DND-41 (cell line): ENCODE measurements around the gene TOGARAM2.

Experiments
- ATAC-seq: fragments of 200-7000 bp; cut with Tn5 transposase; 3 replicates; pipeline ENCODE4 v1.9.1; 2021; ENCODE audit warnings: low read depth; ENCODE audit not compliant: insufficient read depth
- DNase-seq: peaks from one replicate; pipeline ENCODE4 v3.0.0-alpha.2; 2020
- H2AFZ ChIP-seq: 2 replicates; pipeline ENCODE4 v1.6.0; 2012; ENCODE audit warnings: low read depth, low read length
- H3K27ac ChIP-seq: 2 replicates; pipeline ENCODE4 v1.5.1; 2012; ENCODE audit warnings: low read length, inconsistent platforms
- H3K27me3 ChIP-seq: fragments of 200-600 bp; sonication (generic); 2 replicates; pipeline ENCODE4 v1.6.0; 2012; ENCODE audit warnings: low read length, mild to moderate bottlenecking, inconsistent platforms; ENCODE audit not compliant: insufficient read depth, poor library complexity
- H3K36me3 ChIP-seq: 2 replicates; pipeline ENCODE4 v1.5.1; 2012; ENCODE audit warnings: low read length, inconsistent platforms; ENCODE audit not compliant: insufficient read depth
- H3K4me1 ChIP-seq: 2 replicates; pipeline ENCODE4 v1.5.1; 2012; ENCODE audit warnings: mild to moderate bottlenecking, low read length; ENCODE audit not compliant: insufficient read depth
- H3K4me2 ChIP-seq: 2 replicates; pipeline ENCODE4 v1.6.0; 2012; ENCODE audit warnings: mild to moderate bottlenecking, moderate library complexity, low read length, inconsistent platforms; ENCODE audit not compliant: insufficient read depth
- H3K4me3 ChIP-seq, 2 experiments: fragments of 200-600 bp in 1 of 2; shearing (Covaris generic) in 1 of 2; 2 replicates each; pipeline ENCODE4 v1.5.1; 2012 to 2016; ENCODE audit warnings: inconsistent platforms in 2 of 2, low read length in 2 of 2, mild to moderate bottlenecking in 2 of 2, low read depth in 1 of 2, moderate library complexity in 1 of 2
- H3K79me2 ChIP-seq: 2 replicates; pipeline ENCODE4 v1.6.0; 2012; ENCODE audit warnings: low read length, inconsistent platforms; ENCODE audit not compliant: insufficient read depth
- H3K9ac ChIP-seq: 2 replicates; pipeline ENCODE4 v1.6.0; 2012; ENCODE audit warnings: low read depth, mild to moderate bottlenecking, inconsistent platforms, low read length, moderate library complexity
- H3K9me3 ChIP-seq: 2 replicates; pipeline ENCODE4 v1.5.1; 2012; ENCODE audit warnings: low read length, moderate library complexity, mild to moderate bottlenecking, inconsistent platforms; ENCODE audit not compliant: insufficient read depth, severe bottlenecking
- H4K20me1 ChIP-seq: 2 replicates; pipeline ENCODE4 v1.6.0; 2012; ENCODE audit warnings: low read length; ENCODE audit not compliant: insufficient read depth
- EZH2 ChIP-seq: IDR thresholded peaks from 3 replicates; pipeline ENCODE4 v1.6.1; 2012; ENCODE audit warnings: borderline replicate concordance, low read depth, mild to moderate bottlenecking, moderate library complexity, low read length, inconsistent platforms; ENCODE audit not compliant: severe bottlenecking
- TF ChIP-seq, protein P1 (sequence below): IDR thresholded peaks from 2 replicates; pipeline ENCODE4 v1.5.1; 2012; ENCODE audit warnings: borderline replicate concordance, low read length, moderate library complexity, mild to moderate bottlenecking; ENCODE audit not compliant: poor library complexity, severe bottlenecking; ENCODE audit errors: extremely low read depth

Gene TOGARAM2

DNA sequence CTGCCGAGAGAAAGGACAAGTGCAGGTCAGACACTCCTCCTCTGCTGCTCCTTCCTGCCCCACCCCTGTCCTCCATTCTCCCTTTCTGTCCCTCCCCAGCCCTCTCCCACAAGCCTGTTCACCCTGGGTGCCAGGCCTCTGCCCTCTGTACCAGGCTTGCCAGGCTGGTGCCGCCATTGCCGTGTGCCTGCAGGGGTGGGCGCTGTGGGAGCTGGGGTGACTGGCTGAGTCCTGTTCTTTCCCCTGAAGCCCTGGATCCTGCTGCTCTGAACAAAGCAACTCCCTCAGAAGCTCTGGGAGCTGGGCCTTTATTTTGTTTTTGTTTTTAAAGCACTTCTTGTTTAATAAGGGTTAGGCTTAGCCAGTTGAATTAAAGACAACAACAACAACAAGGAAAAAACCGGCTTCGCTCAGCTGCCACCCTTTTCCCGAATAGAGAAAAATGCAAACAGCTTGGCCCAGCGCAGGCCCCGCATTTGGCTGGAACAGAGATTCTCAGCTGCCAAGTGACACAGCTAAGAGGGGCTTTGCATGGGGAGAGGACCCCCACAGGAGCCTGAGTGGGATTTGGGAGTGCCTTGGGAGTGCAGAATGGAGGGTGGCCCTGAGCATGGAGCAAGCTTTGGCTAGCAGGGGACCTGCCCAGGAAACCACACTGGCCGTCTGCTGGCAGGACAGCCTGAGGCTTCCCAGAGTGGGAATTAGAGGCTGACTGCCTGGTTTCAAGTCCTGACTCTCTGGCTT, 84.1 kb downstream of the TOGARAM2 start:
- no peaks in the 10 kb centered on the region for H3K9me3 ChIP-seq
- no peak for TF ChIP-seq EZH2
- TF ChIP-seq, protein P1, sequence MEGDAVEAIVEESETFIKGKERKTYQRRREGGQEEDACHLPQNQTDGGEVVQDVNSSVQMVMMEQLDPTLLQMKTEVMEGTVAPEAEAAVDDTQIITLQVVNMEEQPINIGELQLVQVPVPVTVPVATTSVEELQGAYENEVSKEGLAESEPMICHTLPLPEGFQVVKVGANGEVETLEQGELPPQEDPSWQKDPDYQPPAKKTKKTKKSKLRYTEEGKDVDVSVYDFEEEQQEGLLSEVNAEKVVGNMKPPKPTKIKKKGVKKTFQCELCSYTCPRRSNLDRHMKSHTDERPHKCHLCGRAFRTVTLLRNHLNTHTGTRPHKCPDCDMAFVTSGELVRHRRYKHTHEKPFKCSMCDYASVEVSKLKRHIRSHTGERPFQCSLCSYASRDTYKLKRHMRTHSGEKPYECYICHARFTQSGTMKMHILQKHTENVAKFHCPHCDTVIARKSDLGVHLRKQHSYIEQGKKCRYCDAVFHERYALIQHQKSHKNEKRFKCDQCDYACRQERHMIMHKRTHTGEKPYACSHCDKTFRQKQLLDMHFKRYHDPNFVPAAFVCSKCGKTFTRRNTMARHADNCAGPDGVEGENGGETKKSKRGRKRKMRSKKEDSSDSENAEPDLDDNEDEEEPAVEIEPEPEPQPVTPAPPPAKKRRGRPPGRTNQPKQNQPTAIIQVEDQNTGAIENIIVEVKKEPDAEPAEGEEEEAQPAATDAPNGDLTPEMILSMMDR = no peak
- H3K79me2 ChIP-seq = no peaks in the 10 kb centered on the region
- no peak overlapping the region for H3K4me3 ChIP-seq
- no peak overlapping the region for H3K4me2 ChIP-seq
- no peaks in the 10 kb centered on the region for H3K4me1 ChIP-seq
- no peak overlapping the region for H2AFZ ChIP-seq
- no peak overlapping the region for H3K9ac ChIP-seq
- no peak for DNase-seq
- no peak overlapping the region for H3K27ac ChIP-seq
- no peaks in the 10 kb centered on the region for H3K27me3 ChIP-seq
- no peak for ATAC-seq
- no peaks in the 10 kb centered on the region for H4K20me1 ChIP-seq
- H3K36me3 ChIP-seq = no peaks in the 10 kb centered on the region

DNA sequence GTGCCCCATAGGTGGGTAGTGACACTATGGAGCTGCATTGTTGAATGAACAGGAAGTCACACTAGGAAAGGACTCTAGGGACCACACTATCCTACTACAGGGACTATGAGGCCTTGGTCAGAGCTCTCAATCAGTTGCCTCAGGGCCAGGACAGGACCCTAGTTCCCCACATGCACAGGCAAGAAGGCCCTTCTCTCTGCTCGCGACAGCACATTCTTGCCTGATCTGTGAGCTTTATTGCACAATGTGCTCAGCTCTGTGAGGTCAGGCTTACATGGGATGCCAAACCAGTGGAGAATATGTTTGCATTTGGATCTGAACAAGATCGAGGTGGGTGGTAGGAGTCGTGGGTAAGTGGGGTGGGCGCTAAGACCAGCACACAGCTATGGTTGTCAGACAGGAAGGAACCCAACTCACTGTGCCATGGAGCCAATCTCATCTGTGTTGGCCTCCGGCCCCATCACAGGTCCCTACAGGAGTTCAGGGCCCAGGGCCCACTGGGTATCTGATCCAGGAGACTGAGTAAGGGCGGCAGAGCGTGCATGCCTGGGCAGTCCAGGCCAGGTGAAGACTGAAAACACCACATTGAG, 85.3 kb downstream of the TOGARAM2 start:
- Histone ChIP-seq H3K4me3 (no peak overlapping the region), H3K27me3 (no peaks in the 10 kb centered on the region), H3K27ac (no peak overlapping the region), H3K36me3 (no peaks in the 10 kb centered on the region), H3K79me2 (no peaks in the 10 kb centered on the region), H2AFZ (no peak overlapping the region), H3K4me1 (no peaks in the 10 kb centered on the region), H3K9me3 (no peaks in the 10 kb centered on the region), H3K9ac (no peak overlapping the region), H3K4me2 (no peak overlapping the region), H4K20me1 (no peaks in the 10 kb centered on the region)
- ATAC-seq (no peak), DNase-seq (no peak)
- TF ChIP-seq EZH2 = no peak
- TF ChIP-seq, protein P1 = no peak

DNA sequence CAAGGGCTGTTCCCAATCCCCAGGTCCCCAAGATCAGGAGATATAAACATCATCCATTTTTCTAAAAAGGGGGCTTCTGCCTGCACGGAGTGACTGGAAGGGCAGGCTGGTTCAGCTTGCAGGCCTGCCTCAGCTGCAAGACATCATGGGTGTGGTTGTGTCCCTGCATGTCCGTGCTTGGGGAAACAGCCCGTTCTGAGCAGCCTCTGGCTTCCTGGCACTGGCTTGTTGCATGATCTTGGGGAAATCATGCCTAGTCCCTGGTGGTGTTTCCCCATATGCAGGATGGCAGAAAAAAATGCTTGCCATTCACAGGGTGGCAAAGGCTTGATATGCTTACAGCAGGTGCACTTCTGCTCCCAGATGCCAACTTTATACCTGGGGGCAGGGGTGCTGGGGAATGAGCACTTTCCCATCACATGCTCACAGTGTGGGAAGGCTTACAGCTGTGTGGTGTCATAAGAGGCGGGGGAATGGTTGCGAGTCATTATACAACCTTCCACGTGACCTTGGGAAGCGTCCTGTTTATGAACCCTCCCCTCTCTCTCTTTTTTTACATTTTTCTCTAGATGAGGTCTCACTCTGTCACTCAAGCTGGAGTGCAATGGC, 86.0 kb downstream of the TOGARAM2 start:
- Histone ChIP-seq H3K27ac (no peak overlapping the region), H3K36me3 (no peaks in the 10 kb centered on the region)
- no peak for ATAC-seq

More for the DNA sequence above, 86.0 kb downstream of the TOGARAM2 start:
- no peaks in the 10 kb centered on the region for H3K4me1 ChIP-seq
- H3K4me2 ChIP-seq = no peak overlapping the region
- no peaks in the 10 kb centered on the region for H3K9me3 ChIP-seq
- H4K20me1 ChIP-seq = no peaks in the 10 kb centered on the region
- H3K27me3 ChIP-seq = no peaks in the 10 kb centered on the region
- no peak overlapping the region for H3K9ac ChIP-seq
- H3K79me2 ChIP-seq = no peaks in the 10 kb centered on the region
- H3K4me3 ChIP-seq = no peak overlapping the region
- TF ChIP-seq, protein P1 = no peak
- TF ChIP-seq EZH2 = no peak
- no peak overlapping the region for H2AFZ ChIP-seq
- no peak for DNase-seq
